Osteoblast (primary cell): ENCODE results near the gene OBSCN. TPM values are rescaled to one million over a fixed set of nuclear protein-coding genes. Genes with fewer than 3 reads are reported as not detected.

ENCODE experiments used
- DNase-seq: peaks from one replicate; pipeline ENCODE4 v3.0.0; 2011; ENCODE audit warnings: low spot score, mixed read lengths; ENCODE audit not compliant: insufficient read length; ENCODE audit errors: missing footprints
- H2AFZ ChIP-seq: 2 replicates; pipeline ENCODE4 v1.6.0; 2011; ENCODE audit warnings: mild to moderate bottlenecking, low read length
- H3K27ac ChIP-seq: 2 replicates; pipeline ENCODE4 v1.5.1; 2011; ENCODE audit warnings: mild to moderate bottlenecking, low read depth, low read length, moderate library complexity
- H3K27me3 ChIP-seq: 2 replicates; pipeline ENCODE4 v1.6.0; 2012; ENCODE audit warnings: mild to moderate bottlenecking, control low read depth, inconsistent platforms, low read length, moderate library complexity; ENCODE audit not compliant: insufficient read depth
- H3K36me3 ChIP-seq: 2 replicates; pipeline ENCODE4 v1.5.1; 2011; ENCODE audit warnings: mild to moderate bottlenecking, low read length, control low read depth, moderate library complexity; ENCODE audit not compliant: insufficient read depth
- H3K4me1 ChIP-seq: 2 replicates; pipeline ENCODE4 v1.5.1; 2011; ENCODE audit warnings: mild to moderate bottlenecking, low read length, control low read depth, moderate library complexity; ENCODE audit not compliant: insufficient read depth
- H3K4me2 ChIP-seq: 2 replicates; pipeline ENCODE4 v1.6.0; 2011; ENCODE audit warnings: mild to moderate bottlenecking, low read length; ENCODE audit not compliant: insufficient read depth
- H3K4me3 ChIP-seq: fragments of 200-600 bp; sonication (generic); 3 replicates; pipeline ENCODE4 v1.5.1; 2012; ENCODE audit warnings: mild to moderate bottlenecking, low read length, inconsistent platforms; ENCODE audit not compliant: insufficient read depth
- H3K79me2 ChIP-seq: 2 replicates; pipeline ENCODE4 v1.6.0; 2012; ENCODE audit warnings: mild to moderate bottlenecking, low read length, control low read depth, inconsistent platforms; ENCODE audit not compliant: insufficient read depth
- H3K9me3 ChIP-seq: 2 replicates; pipeline ENCODE4 v1.5.1; 2011; ENCODE audit warnings: low read depth, low read length, control low read depth
- H4K20me1 ChIP-seq: 2 replicates; pipeline ENCODE4 v1.6.0; 2012; ENCODE audit warnings: mild to moderate bottlenecking, low read length, control low read depth; ENCODE audit not compliant: insufficient read depth
- total RNA-seq: library from RNA; depleted of rRNA; stranded (reverse); fragments of >200 nt; gene quantifications from 2 replicates; pipeline ENCODE4 v1.2.3, GENCODE V29; 2012
- TF ChIP-seq, protein P1 (sequence below): IDR thresholded peaks from 2 replicates; pipeline ENCODE4 v1.5.1; 2011; ENCODE audit warnings: mild to moderate bottlenecking, low read depth, low read length, moderate library complexity; ENCODE audit errors: extremely low read depth

OBSCN gene
- total RNA-seq, 1 donor = 2.9 TPM

DNA sequence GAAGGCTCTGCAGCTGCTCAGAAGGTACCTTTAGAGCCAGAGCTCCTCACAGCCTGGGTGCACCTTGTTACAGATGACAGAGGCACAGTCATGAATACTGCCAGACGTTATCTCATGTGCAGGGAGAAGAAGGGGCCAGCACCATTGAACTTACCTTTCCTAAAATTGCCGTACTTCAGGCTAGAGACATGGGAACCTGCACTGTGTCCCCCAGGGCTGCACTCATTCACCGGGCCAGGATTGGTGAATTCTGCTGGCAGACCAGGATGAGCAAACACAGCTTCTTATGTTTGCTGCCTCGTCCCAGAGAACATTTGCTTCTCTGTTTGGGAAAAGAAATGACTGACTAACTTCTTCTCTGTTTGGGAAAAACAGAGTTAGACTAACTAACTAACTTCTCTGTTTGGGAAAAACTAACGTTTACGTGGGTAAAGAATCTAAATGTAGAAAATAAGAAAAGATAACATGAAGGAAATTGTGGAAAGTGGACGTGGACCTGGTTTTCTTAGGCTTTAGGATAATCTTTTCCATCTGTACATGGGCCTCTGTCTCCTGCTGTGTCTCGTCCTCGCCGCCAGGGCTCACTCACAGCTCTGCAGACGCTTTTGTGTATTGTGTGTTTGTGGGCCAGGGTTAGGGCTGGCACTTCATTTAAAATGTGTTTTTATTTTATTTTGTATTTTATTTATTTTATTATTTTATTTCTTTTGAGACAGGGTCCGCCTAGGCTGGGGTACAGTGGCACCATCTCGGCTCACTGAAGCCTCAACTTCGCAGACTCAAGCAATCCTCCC is 9.9 kb downstream of the OBSCN start:
- Histone ChIP-seq H3K9me3 (no peaks in the 10 kb centered on the region), H2AFZ (no peak overlapping the region), H3K36me3 (no peaks in the 10 kb centered on the region), H3K4me2 (no peak overlapping the region), H3K4me3 (no peak overlapping the region), H3K27ac (no peak overlapping the region), H3K79me2 (no peaks in the 10 kb centered on the region), H3K27me3 (no peaks in the 10 kb centered on the region), H3K4me1 (no peaks in the 10 kb centered on the region), H4K20me1 (no peaks in the 10 kb centered on the region)
- TF ChIP-seq, protein P1, sequence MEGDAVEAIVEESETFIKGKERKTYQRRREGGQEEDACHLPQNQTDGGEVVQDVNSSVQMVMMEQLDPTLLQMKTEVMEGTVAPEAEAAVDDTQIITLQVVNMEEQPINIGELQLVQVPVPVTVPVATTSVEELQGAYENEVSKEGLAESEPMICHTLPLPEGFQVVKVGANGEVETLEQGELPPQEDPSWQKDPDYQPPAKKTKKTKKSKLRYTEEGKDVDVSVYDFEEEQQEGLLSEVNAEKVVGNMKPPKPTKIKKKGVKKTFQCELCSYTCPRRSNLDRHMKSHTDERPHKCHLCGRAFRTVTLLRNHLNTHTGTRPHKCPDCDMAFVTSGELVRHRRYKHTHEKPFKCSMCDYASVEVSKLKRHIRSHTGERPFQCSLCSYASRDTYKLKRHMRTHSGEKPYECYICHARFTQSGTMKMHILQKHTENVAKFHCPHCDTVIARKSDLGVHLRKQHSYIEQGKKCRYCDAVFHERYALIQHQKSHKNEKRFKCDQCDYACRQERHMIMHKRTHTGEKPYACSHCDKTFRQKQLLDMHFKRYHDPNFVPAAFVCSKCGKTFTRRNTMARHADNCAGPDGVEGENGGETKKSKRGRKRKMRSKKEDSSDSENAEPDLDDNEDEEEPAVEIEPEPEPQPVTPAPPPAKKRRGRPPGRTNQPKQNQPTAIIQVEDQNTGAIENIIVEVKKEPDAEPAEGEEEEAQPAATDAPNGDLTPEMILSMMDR = no peak
- DNase-seq = peak; percentile 67

DNA sequence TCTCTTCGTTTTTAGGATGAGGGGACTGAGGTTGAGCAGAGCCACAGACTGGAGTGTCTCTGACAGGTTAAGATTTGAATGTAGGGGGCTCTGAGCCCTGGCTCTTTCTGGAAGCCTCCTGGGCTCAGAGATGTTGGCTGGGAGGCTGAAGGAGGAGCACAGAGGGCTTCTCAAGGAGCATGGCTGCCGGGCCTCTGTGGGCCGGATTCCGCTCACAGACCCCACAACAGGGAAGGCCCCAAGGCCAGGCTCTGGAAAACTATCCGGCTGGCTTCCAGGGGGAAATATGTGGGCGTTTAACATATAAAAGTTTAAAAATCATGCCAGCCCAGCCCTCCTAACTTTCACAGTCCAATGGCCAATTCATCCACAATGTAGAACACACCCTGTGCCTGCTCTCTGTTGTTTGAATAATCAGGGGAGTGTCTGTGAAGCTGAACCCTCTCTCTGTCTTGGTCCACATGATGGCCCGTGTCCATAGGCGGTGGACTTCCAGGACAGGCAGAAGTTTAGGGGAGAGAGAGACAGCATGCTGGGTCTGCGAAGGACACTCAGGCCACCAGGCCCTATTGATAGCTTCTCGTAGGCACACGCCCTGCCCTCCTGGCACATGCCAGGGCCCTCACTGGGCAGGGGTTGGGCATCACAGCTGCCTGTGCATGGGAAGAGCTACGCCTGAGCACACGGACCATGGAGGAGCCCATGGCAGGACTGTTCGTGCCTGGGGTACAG is 10.8 kb downstream of the OBSCN start:
- no peaks in the 10 kb centered on the region for H3K36me3 ChIP-seq
- H3K4me1 ChIP-seq = no peaks in the 10 kb centered on the region
- H3K79me2 ChIP-seq = no peaks in the 10 kb centered on the region
- DNase-seq = peak; percentile 64
- H4K20me1 ChIP-seq = no peaks in the 10 kb centered on the region
- no peak overlapping the region for H3K27ac ChIP-seq
- H3K27me3 ChIP-seq = no peaks in the 10 kb centered on the region
- no peak overlapping the region for H3K4me2 ChIP-seq
- no peak overlapping the region for H3K4me3 ChIP-seq
- TF ChIP-seq, protein P1 = no peak
- no peaks in the 10 kb centered on the region for H3K9me3 ChIP-seq
- no peak overlapping the region for H2AFZ ChIP-seq

DNA sequence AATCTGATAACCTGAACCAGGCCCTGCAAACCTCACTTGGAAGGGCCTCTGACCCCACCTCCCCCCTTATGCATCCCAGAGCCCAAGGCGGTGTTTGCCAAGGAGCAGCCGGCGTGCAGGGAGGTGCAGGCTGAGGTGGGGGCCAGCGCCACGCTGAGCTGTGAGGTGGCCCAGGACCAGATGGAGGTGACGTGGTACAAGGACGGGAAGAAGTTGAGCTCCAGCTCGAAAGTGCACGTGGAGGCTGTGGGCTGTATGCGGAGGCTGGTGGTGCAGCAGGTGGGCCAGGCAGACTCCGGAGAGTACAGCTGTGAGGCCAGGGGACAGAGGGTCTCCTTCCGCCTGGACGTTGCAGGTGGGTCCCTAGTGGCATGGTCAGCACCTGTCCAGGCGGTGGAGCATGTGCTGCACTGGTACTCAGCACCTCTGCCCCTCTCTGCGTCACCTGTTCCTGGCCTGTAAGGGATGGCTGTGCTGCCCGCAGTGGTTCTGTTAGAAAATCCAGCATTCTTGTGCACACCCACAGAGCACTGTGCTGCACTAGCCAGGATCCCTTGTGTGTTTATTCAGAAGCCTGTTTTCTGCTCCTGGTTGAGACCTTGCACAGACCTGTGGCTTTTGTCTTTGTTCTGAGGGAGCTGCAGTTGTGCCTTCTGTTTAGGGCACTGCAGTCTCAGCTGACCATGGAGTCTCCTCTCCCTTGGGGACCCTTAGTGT is 11.6 kb downstream of the OBSCN start:
- Histone ChIP-seq H4K20me1 (no peaks in the 10 kb centered on the region), H3K9me3 (no peaks in the 10 kb centered on the region), H2AFZ (no peak overlapping the region), H3K27ac (no peak overlapping the region), H3K27me3 (no peaks in the 10 kb centered on the region), H3K4me3 (no peak overlapping the region), H3K36me3 (no peaks in the 10 kb centered on the region), H3K79me2 (no peaks in the 10 kb centered on the region), H3K4me2 (no peak overlapping the region), H3K4me1 (no peaks in the 10 kb centered on the region)
- TF ChIP-seq, protein P1 = no peak
- DNase-seq = peak; percentile 21
